Measurements from ENCODE around the gene DTD2. TPM values are rescaled to one million over a fixed set of nuclear protein-coding genes. Genes with fewer than 3 reads are reported as not detected.

Gene DTD2
- total RNA-seq, 1 experiment from 2014 or later = 14.8 TPM

GRCh38 chr14:31492759-31493498, 35.6 kb upstream of the DTD2 start:
- H3K4me1 ChIP-seq (ENCODE audit: insufficient read depth, low read length) = no peaks in the 10 kb centered on the region
- no peak overlapping the region for H2BK20ac ChIP-seq (ENCODE audit: low read depth, low read length, poor library complexity, severe bottlenecking)
- no peak for DNase-seq
- WGBS (ENCODE audit: extremely low coverage, insufficient read length, low lambda C conversion rate) = no CpG with 5 or more reads among the region's 8 CpGs
- no peak overlapping the region for H2BK12ac ChIP-seq (ENCODE audit: insufficient read length, low read depth, low read length)
- H4K91ac ChIP-seq (ENCODE audit: insufficient read length, low read depth, low read length) = no peak overlapping the region
- H3K9me3 ChIP-seq (ENCODE audit: control insufficient read depth, low read depth, low read length) = no peaks in the 10 kb centered on the region
- TF ChIP-seq CTCF (conservative IDR thresholded peaks at IDR 0.05) = no peak
- H3K9ac ChIP-seq (ENCODE audit: extremely low read depth, insufficient read length, low read length) = no peak overlapping the region
- H3K79me1 ChIP-seq (ENCODE audit: insufficient read depth, low read depth, low read length, poor library complexity, severe bottlenecking) = no peaks in the 10 kb centered on the region
- Mint-ChIP-seq H3K27ac (no peak overlapping the region), H3K27me3 (ENCODE audit: low read depth) (peaks cover 1% of the 10 kb centered on the region; the same call in 1 of the 2 replicates), H3K9me3 (peaks cover 10 to 12% of the 10 kb centered on the region in 2 experiments; a peak in 4 of 5 replicates), H3K4me3 (no peak overlapping the region), H3K4me1 (no peaks in the 10 kb centered on the region), H3K36me3 (ENCODE audit: insufficient read depth in 1 of 3, low read depth in 3 of 3) (peaks cover 0 to 5% (median 0%) of the 10 kb centered on the region in 3 experiments; a peak in 2 of 7 replicates)
- H4K5ac ChIP-seq (ENCODE audit: insufficient read length, low read depth, low read length) = no peak overlapping the region
- H3K56ac ChIP-seq (ENCODE audit: insufficient read length, low read depth, low read length) = no peak overlapping the region
- H2BK120ac ChIP-seq (ENCODE audit: low read depth, low read length, poor library complexity, severe bottlenecking) = no peak overlapping the region
- no peak overlapping the region for H3T11ph ChIP-seq (ENCODE audit: low read length)
- no peak overlapping the region for H3K18ac ChIP-seq (ENCODE audit: insufficient read length, low read depth, low read length)
- H3K27me3 ChIP-seq (ENCODE audit: insufficient read depth, low read length) = no peaks in the 10 kb centered on the region
- no peak overlapping the region for H3K4me2 ChIP-seq (ENCODE audit: insufficient read depth, insufficient read length, low read length)
- no peak overlapping the region for H2AK5ac ChIP-seq (ENCODE audit: insufficient read length, low read length)
- no peak overlapping the region for H2BK5ac ChIP-seq (ENCODE audit: insufficient read length, low read length)
- H2BK15ac ChIP-seq (ENCODE audit: low read depth, low read length) = no peak overlapping the region
- H3K14ac ChIP-seq (ENCODE audit: insufficient read depth, low read length) = no peak overlapping the region
- no peak overlapping the region for H3K27ac ChIP-seq (ENCODE audit: insufficient read length, low read depth, low read length)
- no peak overlapping the region for H3K4ac ChIP-seq (ENCODE audit: low read depth, low read length)
- H2AFZ ChIP-seq (ENCODE audit: low read length) = no peak overlapping the region
- H3K79me2 ChIP-seq (ENCODE audit: insufficient read depth, low read length) = no peaks in the 10 kb centered on the region
- H3K23me2 ChIP-seq (ENCODE audit: insufficient read length, low read depth, low read length, poor library complexity, severe bottlenecking) = no peaks in the 10 kb centered on the region
- no peak overlapping the region for H3K23ac ChIP-seq (ENCODE audit: insufficient read length, low read depth, low read length)
- H4K8ac ChIP-seq (replicated peaks; ENCODE audit: insufficient read length, low read depth, low read length) = no peak overlapping the region
- H4K20me1 ChIP-seq (ENCODE audit: control insufficient read depth, insufficient read depth, insufficient read length) = no peaks in the 10 kb centered on the region

All from H9 (cell line).